ENCODE measurements around the gene UIMC1.

Gene UIMC1

DNA sequence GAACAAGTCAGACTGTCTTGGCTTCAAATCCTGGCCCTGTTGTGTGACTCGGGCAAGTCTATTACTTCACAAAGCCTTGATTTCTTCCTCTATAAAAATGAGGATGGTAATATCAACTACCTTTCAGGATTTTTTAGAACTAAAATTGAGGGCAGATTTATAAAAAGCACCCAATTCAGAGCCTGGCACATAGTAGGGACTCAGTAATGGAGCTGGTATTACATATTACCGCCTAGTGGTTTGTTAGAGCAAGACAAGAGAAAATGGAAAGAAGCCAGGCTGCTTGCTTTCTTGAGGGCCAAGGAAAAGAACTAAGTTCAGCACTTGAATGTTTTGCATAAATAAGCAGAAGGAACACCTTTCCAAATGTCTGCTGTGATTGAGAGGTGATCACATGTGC lies 35.4 kb upstream of the UIMC1 start:
- H3K9me3 ChIP-seq (ENCODE audit: control insufficient read depth, insufficient read depth, low read length), result no peaks in the 10 kb centered on the region
- peaks cover 31% of the 10 kb centered on the region for H3K79me2 ChIP-seq (ENCODE audit: control insufficient read depth, low read length)
- no peaks in the 10 kb centered on the region for H3K9me2 ChIP-seq (replicated peaks; ENCODE audit: control insufficient read depth, low read length)
- no peak overlapping the region for H3K4me2 ChIP-seq (ENCODE audit: low read length)
- H3K27ac ChIP-seq (ENCODE audit: low read depth, low read length), result no peak overlapping the region
- H3K27me3 ChIP-seq (ENCODE audit: control insufficient read depth, low read length), result no peaks in the 10 kb centered on the region
- no peak overlapping the region for H3K4me3 ChIP-seq (ENCODE audit: low read length)
- no peaks in the 10 kb centered on the region for H3F3A ChIP-seq (ENCODE audit: control insufficient read depth, insufficient read depth)
- H4K20me1 ChIP-seq (ENCODE audit: control insufficient read depth, insufficient read depth, low read depth, low read length), result peaks cover 2% of the 10 kb centered on the region; the same call in 1 of the 2 replicates
- TF ChIP-seq EZH2phosphoT487 (IDR thresholded peaks at IDR 0.05; ENCODE audit: borderline replicate concordance, low read length), result no peak
- TF ChIP-seq, protein P1, sequence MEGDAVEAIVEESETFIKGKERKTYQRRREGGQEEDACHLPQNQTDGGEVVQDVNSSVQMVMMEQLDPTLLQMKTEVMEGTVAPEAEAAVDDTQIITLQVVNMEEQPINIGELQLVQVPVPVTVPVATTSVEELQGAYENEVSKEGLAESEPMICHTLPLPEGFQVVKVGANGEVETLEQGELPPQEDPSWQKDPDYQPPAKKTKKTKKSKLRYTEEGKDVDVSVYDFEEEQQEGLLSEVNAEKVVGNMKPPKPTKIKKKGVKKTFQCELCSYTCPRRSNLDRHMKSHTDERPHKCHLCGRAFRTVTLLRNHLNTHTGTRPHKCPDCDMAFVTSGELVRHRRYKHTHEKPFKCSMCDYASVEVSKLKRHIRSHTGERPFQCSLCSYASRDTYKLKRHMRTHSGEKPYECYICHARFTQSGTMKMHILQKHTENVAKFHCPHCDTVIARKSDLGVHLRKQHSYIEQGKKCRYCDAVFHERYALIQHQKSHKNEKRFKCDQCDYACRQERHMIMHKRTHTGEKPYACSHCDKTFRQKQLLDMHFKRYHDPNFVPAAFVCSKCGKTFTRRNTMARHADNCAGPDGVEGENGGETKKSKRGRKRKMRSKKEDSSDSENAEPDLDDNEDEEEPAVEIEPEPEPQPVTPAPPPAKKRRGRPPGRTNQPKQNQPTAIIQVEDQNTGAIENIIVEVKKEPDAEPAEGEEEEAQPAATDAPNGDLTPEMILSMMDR (IDR thresholded peaks at IDR 0.05; ENCODE audit: low read depth, low read length, poor library complexity, severe bottlenecking), result no peak
- peaks cover 64% of the 10 kb centered on the region for H3K36me3 ChIP-seq (ENCODE audit: control insufficient read depth, low read length)
- H3K4me1 ChIP-seq (ENCODE audit: control insufficient read depth, low read length), result no peaks in the 10 kb centered on the region

DNA sequence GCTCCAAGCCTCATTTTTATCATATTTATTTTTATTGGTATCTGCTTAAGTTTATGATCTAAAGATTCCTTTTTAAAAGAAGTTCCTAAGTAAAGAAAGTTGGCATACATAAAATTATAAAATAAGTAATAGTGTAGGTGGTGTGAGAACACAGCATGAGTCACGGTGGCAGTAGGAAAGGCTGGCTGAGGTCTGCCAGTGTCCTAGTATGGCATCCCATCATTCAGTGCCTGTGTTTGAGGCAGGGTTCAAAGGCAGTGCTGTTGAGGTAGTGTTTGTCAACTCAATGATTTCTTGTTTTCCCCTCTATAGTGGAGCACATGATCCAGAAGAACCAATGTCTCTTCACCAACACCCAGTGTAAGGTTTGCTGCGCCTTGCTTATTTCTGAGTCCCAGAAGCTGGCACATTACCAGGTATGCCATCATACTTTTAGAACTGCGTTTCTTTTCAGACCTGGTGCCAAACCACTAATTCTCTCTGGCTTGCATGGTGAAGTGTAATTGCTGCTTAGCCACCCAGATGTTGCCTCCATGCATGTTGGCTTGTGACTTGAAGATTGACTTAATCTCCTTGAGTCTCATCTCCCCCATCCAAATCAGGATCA lies 34.3 kb upstream of the UIMC1 start:
- Histone ChIP-seq H3K9me3 (ENCODE audit: control insufficient read depth, insufficient read depth, low read length) (no peaks in the 10 kb centered on the region), H3K4me2 (ENCODE audit: low read length) (no peak overlapping the region), H3F3A (ENCODE audit: control insufficient read depth, insufficient read depth) (no peaks in the 10 kb centered on the region), H3K27ac (ENCODE audit: low read depth, low read length) (no peak overlapping the region), H3K36me3 (ENCODE audit: control insufficient read depth, low read length) (peaks cover 65% of the 10 kb centered on the region), H3K79me2 (ENCODE audit: control insufficient read depth, low read length) (peaks cover 41% of the 10 kb centered on the region), H4K20me1 (ENCODE audit: control insufficient read depth, insufficient read depth, low read depth, low read length) (peaks cover 2% of the 10 kb centered on the region; the same call in 1 of the 2 replicates), H3K9me2 (replicated peaks; ENCODE audit: control insufficient read depth, low read length) (no peaks in the 10 kb centered on the region), H3K4me3 (ENCODE audit: low read length) (no peak overlapping the region), H3K27me3 (ENCODE audit: control insufficient read depth, low read length) (no peaks in the 10 kb centered on the region), H3K4me1 (ENCODE audit: control insufficient read depth, low read length) (no peaks in the 10 kb centered on the region)
- no peak for TF ChIP-seq EZH2phosphoT487 (IDR thresholded peaks at IDR 0.05; ENCODE audit: borderline replicate concordance, low read length)
- TF ChIP-seq, protein P1 (IDR thresholded peaks at IDR 0.05; ENCODE audit: low read depth, low read length, poor library complexity, severe bottlenecking), result no peak

DNA sequence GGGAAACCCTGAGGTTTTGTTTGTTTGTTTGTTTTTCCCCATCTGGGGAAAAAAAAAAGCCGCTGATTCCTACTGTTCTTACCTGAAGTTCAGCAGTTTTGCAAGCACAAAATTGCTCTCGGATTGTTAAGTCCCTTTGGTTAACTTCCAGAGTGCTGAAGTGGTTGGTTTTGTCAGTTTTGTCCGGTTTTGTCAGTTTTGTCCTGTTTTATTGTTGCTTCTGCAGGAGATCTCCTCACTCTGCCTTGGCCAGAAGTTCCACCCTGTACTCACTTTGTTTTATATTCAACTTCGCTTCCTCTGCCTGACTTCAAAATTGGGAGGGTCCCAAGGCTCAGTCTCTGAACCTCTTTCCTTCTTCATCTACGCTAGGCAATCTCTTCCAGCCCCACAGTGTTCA lies 30.3 kb upstream of the UIMC1 start:
- H3K36me3 ChIP-seq (ENCODE audit: control insufficient read depth, low read length), result peaks cover 45% of the 10 kb centered on the region
- no peak overlapping the region for H3K27ac ChIP-seq (ENCODE audit: low read depth, low read length)
- no peak overlapping the region for H3K4me3 ChIP-seq (ENCODE audit: low read length)
- peaks cover 78% of the 10 kb centered on the region for H3K79me2 ChIP-seq (ENCODE audit: control insufficient read depth, low read length)
- H3K9me3 ChIP-seq (ENCODE audit: control insufficient read depth, insufficient read depth, low read length), result no peaks in the 10 kb centered on the region
- no peaks in the 10 kb centered on the region for H3F3A ChIP-seq (ENCODE audit: control insufficient read depth, insufficient read depth)
- peaks cover 2% of the 10 kb centered on the region; the same call in 1 of the 2 replicates for H4K20me1 ChIP-seq (ENCODE audit: control insufficient read depth, insufficient read depth, low read depth, low read length)
- no peaks in the 10 kb centered on the region for H3K27me3 ChIP-seq (ENCODE audit: control insufficient read depth, low read length)
- no peak overlapping the region for H3K4me2 ChIP-seq (ENCODE audit: low read length)
- no peaks in the 10 kb centered on the region for H3K4me1 ChIP-seq (ENCODE audit: control insufficient read depth, low read length)
- H3K9me2 ChIP-seq (replicated peaks; ENCODE audit: control insufficient read depth, low read length), result no peaks in the 10 kb centered on the region
- TF ChIP-seq EZH2phosphoT487 (IDR thresholded peaks at IDR 0.05; ENCODE audit: borderline replicate concordance, low read length), result no peak
- TF ChIP-seq, protein P1 (IDR thresholded peaks at IDR 0.05; ENCODE audit: low read depth, low read length, poor library complexity, severe bottlenecking), result no peak
